NB4 (cell line): ENCODE results near the gene GSS.

Experiments used
- DNase-seq: peaks from one replicate; pipeline ENCODE4 v3.0.0; 2010; ENCODE audit warnings: low read depth
- H3K4me3 ChIP-seq: one replicate; pipeline ENCODE4 v1.5.1; 2011; ENCODE audit warnings: mild to moderate bottlenecking, low read depth, low read length, moderate library complexity
- CTCF ChIP-seq: IDR thresholded peaks from one replicate; pipeline ENCODE4 v1.5.1; 2012; ENCODE audit warnings: low read depth, low read length
- MAX ChIP-seq: IDR thresholded peaks from 2 replicates; pipeline ENCODE4 v1.6.1; 2011; ENCODE audit warnings: low read depth, low read length
- MYC ChIP-seq: IDR thresholded peaks from 2 replicates; pipeline ENCODE4 v1.6.1; 2011; ENCODE audit warnings: low read depth, low read length
- POLR2A ChIP-seq: IDR thresholded peaks from 2 replicates; pipeline ENCODE4 v1.6.1; 2011; ENCODE audit warnings: mild to moderate bottlenecking; ENCODE audit not compliant: insufficient read length; ENCODE audit errors: extremely low read depth

GSS gene

DNA sequence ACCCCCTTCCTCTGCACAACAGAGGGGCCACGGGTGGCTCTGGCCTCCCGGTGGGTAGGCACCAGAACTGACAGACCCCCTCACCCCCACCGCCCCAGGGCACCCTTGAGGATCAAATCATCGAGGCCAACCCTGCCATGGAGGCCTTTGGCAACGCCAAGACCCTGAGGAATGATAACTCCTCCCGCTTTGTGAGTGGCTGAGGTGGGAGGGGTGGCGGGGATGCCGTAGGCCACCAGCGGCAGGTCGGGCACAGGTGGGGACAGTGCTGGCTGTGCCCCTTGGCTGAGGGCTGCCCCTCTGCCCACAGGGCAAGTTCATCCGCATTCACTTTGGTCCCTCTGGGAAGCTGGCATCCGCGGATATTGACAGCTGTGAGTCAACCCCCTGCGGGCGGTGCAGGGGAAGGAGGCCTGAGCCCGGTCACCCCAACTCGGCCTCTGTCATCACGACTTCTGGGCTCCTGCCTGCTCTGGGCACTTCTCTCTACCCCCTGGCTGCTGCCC is 29.2 kb upstream of the GSS start:
- H3K4me3 ChIP-seq = no peak overlapping the region
- no peak for DNase-seq
- TF ChIP-seq CTCF (no peak), MYC (no peak), POLR2A (no peak), MAX (no peak)

GRCh38 chr20:34983995-34984735 is 28.6 kb upstream of the GSS start:
- no peak for DNase-seq
- no peak for TF ChIP-seq MYC
- TF ChIP-seq CTCF = no peak
- TF ChIP-seq POLR2A = no peak
- TF ChIP-seq MAX = no peak
- H3K4me3 ChIP-seq = no peak overlapping the region

- H3K4me3 ChIP-seq = no peak overlapping the region
- no peak for TF ChIP-seq POLR2A
- no peak for TF ChIP-seq CTCF
- no peak for TF ChIP-seq MYC
- TF ChIP-seq MAX = no peak
- no peak for DNase-seq
Measured at GRCh38 chr20:34983089-34983820, 27.6 kb upstream of the GSS start.

DNA sequence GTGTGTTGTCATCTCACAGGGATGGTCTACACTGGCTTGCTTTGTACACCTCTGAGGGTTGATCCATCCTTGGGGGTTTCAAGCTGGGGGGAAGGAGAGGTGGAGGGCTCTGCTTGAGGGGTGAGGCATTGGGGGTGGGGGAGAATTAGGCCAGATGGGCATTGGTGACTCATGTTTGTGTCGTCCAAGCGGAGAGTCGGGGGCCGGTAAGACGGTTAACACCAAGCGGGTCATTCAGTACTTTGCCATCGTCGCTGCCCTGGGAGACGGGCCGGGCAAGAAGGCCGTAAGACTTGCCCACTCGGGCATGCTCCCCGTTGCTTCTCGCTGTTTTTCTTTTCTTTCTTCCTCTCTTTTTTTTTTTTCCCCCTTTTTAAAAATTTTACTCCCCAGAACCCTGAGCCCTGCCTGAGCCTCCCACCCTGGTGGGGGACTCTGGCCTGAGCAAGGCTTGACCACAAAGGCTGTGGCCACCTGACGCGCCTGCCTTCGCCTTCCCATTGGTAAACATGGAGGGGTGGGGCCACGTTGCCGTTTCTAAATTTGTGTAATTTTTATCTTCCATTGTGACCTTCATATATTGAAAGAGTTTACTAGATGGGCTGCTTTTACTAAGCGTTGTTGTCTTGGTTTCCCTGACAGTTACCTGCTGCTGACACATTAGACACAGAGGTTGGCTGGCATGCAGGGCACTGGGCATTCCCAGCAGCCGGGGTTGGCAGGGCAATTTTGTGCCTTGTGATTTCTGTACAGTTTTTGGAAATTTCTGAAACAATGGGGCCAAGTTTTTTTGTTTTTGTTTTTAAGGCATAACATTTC is 26.9 kb upstream of the GSS start:
- DNase-seq = no peak
- H3K4me3 ChIP-seq = no peak overlapping the region
- TF ChIP-seq MAX = no peak
- TF ChIP-seq POLR2A = no peak
- TF ChIP-seq CTCF = no peak
- no peak for TF ChIP-seq MYC

- no peak overlapping the region for H3K4me3 ChIP-seq
- DNase-seq = no peak
- TF ChIP-seq POLR2A = no peak
- TF ChIP-seq MYC = no peak
- no peak for TF ChIP-seq CTCF
- no peak for TF ChIP-seq MAX
Measured at GRCh38 chr20:34980543-34981233, 25.1 kb upstream of the GSS start.
